GM18907 (cell line): ENCODE measurements around the gene GARIN5B.
A peak's percentile ranks its signal among the peaks of the same experiment; 100 is the strongest.
"Not testable (repeated sequence)": the region's sequence is repeated elsewhere in the genome, so short reads cannot be mapped to it uniquely, and the experiment has no call there.

ENCODE experiments used
- ATAC-seq: cut with Tn5 transposase; IDR thresholded peaks from one replicate; pipeline ENCODE4 v1.9.1; 2021; ENCODE audit warnings: mild to moderate bottlenecking, moderate library complexity; ENCODE audit not compliant: unreplicated experiment

The GARIN5B gene

GRCh38 chr19:55362990-55363716, at the start of gene GARIN5B:
GARIN5B (minus strand) TSS chr19:55363260; CDS start chr19:55363066, 194 bp downstream.
- ATAC-seq: no peak

GRCh38 chr19:55410168-55410567, 47.1 kb upstream of the GARIN5B start:
- no peak for ATAC-seq

GRCh38 chr19:55409179-55409578, 46.1 kb upstream of the GARIN5B start:
- not testable (repeated sequence) for ATAC-seq

- no peak for ATAC-seq
Measured at GRCh38 chr19:55408533-55408872, 45.4 kb upstream of the GARIN5B start.

GRCh38 chr19:55407800-55408532, 44.9 kb upstream of the GARIN5B start:
- peak; percentile 86 for ATAC-seq

- ATAC-seq: peak; percentile 28
Measured at GRCh38 chr19:55407550-55407799, 44.4 kb upstream of the GARIN5B start, which contains the start of gene UBE2S. UBE2S (minus strand) TSS chr19:55407788; CDS start chr19:55407589, 199 bp downstream.

GRCh38 chr19:55406826-55407549, 43.9 kb upstream of the GARIN5B start:
- ATAC-seq: no peak

GRCh38 chr19:55406091-55406825, 43.2 kb upstream of the GARIN5B start:
- ATAC-seq: no peak

GRCh38 chr19:55405638-55406037, 42.6 kb upstream of the GARIN5B start:
- ATAC-seq: no peak

- no peak for ATAC-seq
Measured at GRCh38 chr19:55402509-55402908, 39.4 kb upstream of the GARIN5B start.

- ATAC-seq: not testable (repeated sequence)
Measured at GRCh38 chr19:55401390-55401789, 38.3 kb upstream of the GARIN5B start.

GRCh38 chr19:55400281-55401087, 37.4 kb upstream of the GARIN5B start:
- no peak for ATAC-seq

GRCh38 chr19:55398200-55398925, 35.3 kb upstream of the GARIN5B start:
- no peak for ATAC-seq

- ATAC-seq: no peak
Measured at GRCh38 chr19:55392820-55393761, 30.0 kb upstream of the GARIN5B start.

- no peak for ATAC-seq
Measured at GRCh38 chr19:55391702-55392615, 28.9 kb upstream of the GARIN5B start.

GRCh38 chr19:55391191-55391670, 28.2 kb upstream of the GARIN5B start:
- ATAC-seq: no peak

- no peak for ATAC-seq
Measured at GRCh38 chr19:55390461-55390880, 27.4 kb upstream of the GARIN5B start.
